C4-2B (cell line): ENCODE measurements around the gene PIK3R3.
"Not testable (repeated sequence)": the region's sequence is repeated elsewhere in the genome, so short reads cannot be mapped to it uniquely, and the experiment has no call there.

ENCODE experiments used
- ZFX ChIP-seq: fragments of 450-650 bp; IDR thresholded peaks from 2 replicates; pipeline ENCODE4 v1.6.1; 2017
- TF ChIP-seq, protein P1 (sequence below): fragments of 450-650 bp; conservative IDR thresholded peaks from 2 replicates; pipeline ENCODE4 v1.5.1; 2017; ENCODE audit warnings: mild to moderate bottlenecking

DNA sequence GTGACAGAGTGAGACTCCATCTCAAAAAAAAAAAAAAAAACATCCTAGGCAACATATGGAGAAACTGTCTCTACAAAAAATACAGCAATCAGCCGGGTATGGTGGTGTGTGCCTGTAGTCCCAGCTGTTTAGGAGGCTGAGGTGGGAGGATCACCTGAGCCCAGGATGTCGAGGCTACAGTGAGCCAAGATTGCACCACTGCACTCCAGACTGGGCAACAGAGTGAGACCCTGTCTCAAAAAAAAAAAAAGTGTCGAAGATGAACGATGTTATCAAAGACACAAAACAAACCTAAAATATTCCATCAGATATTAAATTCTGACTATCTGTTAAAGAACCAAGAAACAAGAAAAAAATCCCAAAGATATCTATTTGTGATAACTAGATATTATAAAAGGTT lies 38.6 kb downstream of the PIK3R3 start:
- TF ChIP-seq, protein P1, sequence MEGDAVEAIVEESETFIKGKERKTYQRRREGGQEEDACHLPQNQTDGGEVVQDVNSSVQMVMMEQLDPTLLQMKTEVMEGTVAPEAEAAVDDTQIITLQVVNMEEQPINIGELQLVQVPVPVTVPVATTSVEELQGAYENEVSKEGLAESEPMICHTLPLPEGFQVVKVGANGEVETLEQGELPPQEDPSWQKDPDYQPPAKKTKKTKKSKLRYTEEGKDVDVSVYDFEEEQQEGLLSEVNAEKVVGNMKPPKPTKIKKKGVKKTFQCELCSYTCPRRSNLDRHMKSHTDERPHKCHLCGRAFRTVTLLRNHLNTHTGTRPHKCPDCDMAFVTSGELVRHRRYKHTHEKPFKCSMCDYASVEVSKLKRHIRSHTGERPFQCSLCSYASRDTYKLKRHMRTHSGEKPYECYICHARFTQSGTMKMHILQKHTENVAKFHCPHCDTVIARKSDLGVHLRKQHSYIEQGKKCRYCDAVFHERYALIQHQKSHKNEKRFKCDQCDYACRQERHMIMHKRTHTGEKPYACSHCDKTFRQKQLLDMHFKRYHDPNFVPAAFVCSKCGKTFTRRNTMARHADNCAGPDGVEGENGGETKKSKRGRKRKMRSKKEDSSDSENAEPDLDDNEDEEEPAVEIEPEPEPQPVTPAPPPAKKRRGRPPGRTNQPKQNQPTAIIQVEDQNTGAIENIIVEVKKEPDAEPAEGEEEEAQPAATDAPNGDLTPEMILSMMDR = not testable (repeated sequence)
- TF ChIP-seq ZFX = not testable (repeated sequence)
